GM12874 (cell line): ENCODE data around the gene BEX3.

ENCODE experiments used
- CTCF ChIP-seq: IDR thresholded peaks from 2 replicates; pipeline ENCODE4 v1.5.1; 2011; ENCODE audit warnings: low read depth, mild to moderate bottlenecking, control low read depth, low read length, moderate library complexity; ENCODE audit not compliant: insufficient read depth

BEX3 gene

GRCh38 chrX:103400931-103401330, 24.6 kb downstream of the BEX3 start:
- TF ChIP-seq CTCF, result no peak

- no peak for TF ChIP-seq CTCF
Observed at GRCh38 chrX:103404231-103405008, 28.1 kb downstream of the BEX3 start.

GRCh38 chrX:103405009-103405333, 28.6 kb downstream of the BEX3 start:
- no peak for TF ChIP-seq CTCF

- TF ChIP-seq CTCF, result no peak
Observed at GRCh38 chrX:103406256-103406655, 29.9 kb downstream of the BEX3 start.

- no peak for TF ChIP-seq CTCF
Observed at GRCh38 chrX:103407776-103408175, 31.4 kb downstream of the BEX3 start.

- no peak for TF ChIP-seq CTCF
Observed at GRCh38 chrX:103413705-103414387, 37.5 kb downstream of the BEX3 start.

- no peak for TF ChIP-seq CTCF
Observed at GRCh38 chrX:103414561-103414960, 38.2 kb downstream of the BEX3 start.
